DND-41 (cell line): Measurements from ENCODE around the gene SLC35A1.
"Not testable (repeated sequence)": the region's sequence is repeated elsewhere in the genome, so short reads cannot be mapped to it uniquely, and the experiment has no call there.

Experiments
- ATAC-seq: fragments of 200-7000 bp; cut with Tn5 transposase; 3 replicates; pipeline ENCODE4 v1.9.1; 2021; ENCODE audit warnings: low read depth; ENCODE audit not compliant: insufficient read depth
- DNase-seq: peaks from one replicate; pipeline ENCODE4 v3.0.0-alpha.2; 2020
- H2AFZ ChIP-seq: 2 replicates; pipeline ENCODE4 v1.6.0; 2012; ENCODE audit warnings: low read depth, low read length
- H3K27ac ChIP-seq: 2 replicates; pipeline ENCODE4 v1.5.1; 2012; ENCODE audit warnings: low read length, inconsistent platforms
- H3K27me3 ChIP-seq: fragments of 200-600 bp; sonication (generic); 2 replicates; pipeline ENCODE4 v1.6.0; 2012; ENCODE audit warnings: low read length, mild to moderate bottlenecking, inconsistent platforms; ENCODE audit not compliant: insufficient read depth, poor library complexity
- H3K36me3 ChIP-seq: 2 replicates; pipeline ENCODE4 v1.5.1; 2012; ENCODE audit warnings: low read length, inconsistent platforms; ENCODE audit not compliant: insufficient read depth
- H3K4me1 ChIP-seq: 2 replicates; pipeline ENCODE4 v1.5.1; 2012; ENCODE audit warnings: mild to moderate bottlenecking, low read length; ENCODE audit not compliant: insufficient read depth
- H3K4me2 ChIP-seq: 2 replicates; pipeline ENCODE4 v1.6.0; 2012; ENCODE audit warnings: mild to moderate bottlenecking, moderate library complexity, low read length, inconsistent platforms; ENCODE audit not compliant: insufficient read depth
- H3K4me3 ChIP-seq, 2 experiments: fragments of 200-600 bp in 1 of 2; shearing (Covaris generic) in 1 of 2; 2 replicates each; pipeline ENCODE4 v1.5.1; 2012 to 2016; ENCODE audit warnings: inconsistent platforms in 2 of 2, low read length in 2 of 2, mild to moderate bottlenecking in 2 of 2, low read depth in 1 of 2, moderate library complexity in 1 of 2
- H3K79me2 ChIP-seq: 2 replicates; pipeline ENCODE4 v1.6.0; 2012; ENCODE audit warnings: low read length, inconsistent platforms; ENCODE audit not compliant: insufficient read depth
- H3K9ac ChIP-seq: 2 replicates; pipeline ENCODE4 v1.6.0; 2012; ENCODE audit warnings: low read depth, mild to moderate bottlenecking, inconsistent platforms, low read length, moderate library complexity
- H3K9me3 ChIP-seq: 2 replicates; pipeline ENCODE4 v1.5.1; 2012; ENCODE audit warnings: low read length, moderate library complexity, mild to moderate bottlenecking, inconsistent platforms; ENCODE audit not compliant: insufficient read depth, severe bottlenecking
- H4K20me1 ChIP-seq: 2 replicates; pipeline ENCODE4 v1.6.0; 2012; ENCODE audit warnings: low read length; ENCODE audit not compliant: insufficient read depth
- CTCF ChIP-seq: IDR thresholded peaks from 2 replicates; pipeline ENCODE4 v1.5.1; 2012; ENCODE audit warnings: borderline replicate concordance, low read length, moderate library complexity, mild to moderate bottlenecking; ENCODE audit not compliant: poor library complexity, severe bottlenecking; ENCODE audit errors: extremely low read depth
- EZH2 ChIP-seq: IDR thresholded peaks from 3 replicates; pipeline ENCODE4 v1.6.1; 2012; ENCODE audit warnings: borderline replicate concordance, low read depth, mild to moderate bottlenecking, moderate library complexity, low read length, inconsistent platforms; ENCODE audit not compliant: severe bottlenecking

Gene SLC35A1

GRCh38 chr6:87484491-87484890 lies 11.7 kb downstream of the SLC35A1 start:
- H3K4me2 ChIP-seq: no peak overlapping the region
- DNase-seq: no peak
- H4K20me1 ChIP-seq: no peaks in the 10 kb centered on the region
- H3K36me3 ChIP-seq: no peaks in the 10 kb centered on the region
- H3K9ac ChIP-seq: no peak overlapping the region
- H3K27me3 ChIP-seq: no peaks in the 10 kb centered on the region
- no peak overlapping the region for H3K4me3 ChIP-seq
- no peaks in the 10 kb centered on the region for H3K9me3 ChIP-seq
- TF ChIP-seq EZH2 (no peak), CTCF (no peak)
- H3K79me2 ChIP-seq: no peaks in the 10 kb centered on the region
- no peak overlapping the region for H2AFZ ChIP-seq
- ATAC-seq: no peak
- H3K27ac ChIP-seq: no peak overlapping the region
- no peaks in the 10 kb centered on the region for H3K4me1 ChIP-seq

- ATAC-seq (no peak), DNase-seq (no peak)
- Histone ChIP-seq H2AFZ (no peak overlapping the region), H3K9me3 (no peaks in the 10 kb centered on the region), H3K4me1 (no peaks in the 10 kb centered on the region), H3K4me2 (no peak overlapping the region), H3K36me3 (no peaks in the 10 kb centered on the region), H3K4me3 (no peak overlapping the region), H3K79me2 (no peaks in the 10 kb centered on the region), H3K27ac (no peak overlapping the region), H4K20me1 (no peaks in the 10 kb centered on the region), H3K9ac (no peak overlapping the region), H3K27me3 (no peaks in the 10 kb centered on the region)
- no peak for TF ChIP-seq CTCF
- TF ChIP-seq EZH2: no peak
These were observed 14.8 kb downstream of the SLC35A1 start for GRCh38 chr6:87487555-87487954.

- not testable (repeated sequence) for H2AFZ ChIP-seq, H3K4me1 ChIP-seq, H3K36me3 ChIP-seq, ATAC-seq, H4K20me1 ChIP-seq, H3K79me2 ChIP-seq, H3K9ac ChIP-seq, H3K27ac ChIP-seq, H3K27me3 ChIP-seq, H3K4me3 ChIP-seq, H3K4me2 ChIP-seq, DNase-seq, H3K9me3 ChIP-seq
These were observed 16.6 kb downstream of the SLC35A1 start for GRCh38 chr6:87489326-87489725.

GRCh38 chr6:87494761-87495422 lies 22.1 kb downstream of the SLC35A1 start:
- no peak for ATAC-seq

More at GRCh38 chr6:87494761-87495422, 22.1 kb downstream of the SLC35A1 start:
- no peak for DNase-seq
- no peak overlapping the region for H3K27ac ChIP-seq
- no peaks in the 10 kb centered on the region for H3K9me3 ChIP-seq
- H2AFZ ChIP-seq: no peak overlapping the region
- no peak overlapping the region for H3K9ac ChIP-seq
- H3K79me2 ChIP-seq: no peaks in the 10 kb centered on the region
- no peak overlapping the region for H3K4me3 ChIP-seq
- H3K4me2 ChIP-seq: no peak overlapping the region
- no peaks in the 10 kb centered on the region for H3K36me3 ChIP-seq
- no peaks in the 10 kb centered on the region for H3K4me1 ChIP-seq
- TF ChIP-seq EZH2 (no peak), CTCF (no peak)
- H4K20me1 ChIP-seq: no peaks in the 10 kb centered on the region
- H3K27me3 ChIP-seq: no peaks in the 10 kb centered on the region
